MM.1S (cell line): ENCODE data around the gene SCGB1C2.

Experiments
- DNase-seq: peaks from one replicate; pipeline ENCODE4 v3.0.0-alpha.2; 2015
- H2AFZ ChIP-seq: fragments of 300-600 bp; sonication (generic); 2 replicates; pipeline ENCODE4 v1.6.0; 2016; ENCODE audit warnings: antibody characterized with exemption, low read length
- H3F3A ChIP-seq: fragments of 300-600 bp; sonication (generic); 2 replicates; pipeline ENCODE4 v1.6.1; 2016; ENCODE audit warnings: mild to moderate bottlenecking, antibody characterized with exemption, low read length, moderate library complexity, mixed read lengths; ENCODE audit not compliant: insufficient read depth
- H3K27ac ChIP-seq: fragments of 300-600 bp; sonication (generic); 2 replicates; pipeline ENCODE4 v1.5.1; 2016; ENCODE audit warnings: mild to moderate bottlenecking, low read length
- H3K27me3 ChIP-seq: fragments of 300-600 bp; sonication (generic); replicated peaks from 2 replicates; pipeline ENCODE4 v1.6.0; 2016; ENCODE audit warnings: low read length; ENCODE audit not compliant: insufficient read depth
- H3K36me3 ChIP-seq: fragments of 300-600 bp; sonication (generic); replicated peaks from 2 replicates; pipeline ENCODE4 v1.6.1; 2016; ENCODE audit warnings: mild to moderate bottlenecking, low read length, mixed read lengths; ENCODE audit not compliant: insufficient read depth
- H3K4me1 ChIP-seq: fragments of 300-600 bp; sonication (generic); 2 replicates; pipeline ENCODE4 v1.6.1; 2016; ENCODE audit warnings: low read length, mixed read lengths
- H3K4me2 ChIP-seq: fragments of 300-600 bp; sonication (generic); 2 replicates; pipeline ENCODE4 v1.6.0; 2016; ENCODE audit warnings: low read depth, low read length
- H3K4me3 ChIP-seq: fragments of 300-600 bp; sonication (generic); 2 replicates; pipeline ENCODE4 v1.5.1; 2016; ENCODE audit warnings: low read length, mixed read lengths
- H3K79me2 ChIP-seq: fragments of 300-600 bp; sonication (generic); 2 replicates; pipeline ENCODE4 v1.6.1; 2016; ENCODE audit warnings: mixed run types, low read length, mixed read lengths
- H3K9ac ChIP-seq: fragments of 300-600 bp; sonication (generic); 2 replicates; pipeline ENCODE4 v1.6.1; 2016; ENCODE audit warnings: low read length, mixed read lengths
- H3K9me2 ChIP-seq: fragments of 300-600 bp; sonication (generic); replicated peaks from 2 replicates; pipeline ENCODE4 v1.6.1; 2016; ENCODE audit warnings: mild to moderate bottlenecking, low read length, mixed read lengths; ENCODE audit not compliant: insufficient read depth
- H3K9me3 ChIP-seq: fragments of 300-600 bp; sonication (generic); replicated peaks from 2 replicates; pipeline ENCODE4 v1.6.1; 2016; ENCODE audit warnings: mild to moderate bottlenecking, low read length, mixed read lengths; ENCODE audit not compliant: insufficient read depth
- H4K20me1 ChIP-seq: fragments of 300-600 bp; sonication (generic); 2 replicates; pipeline ENCODE4 v1.6.1; 2016; ENCODE audit warnings: mild to moderate bottlenecking, low read length, moderate library complexity, mixed read lengths; ENCODE audit not compliant: insufficient read depth
- CTCF ChIP-seq: fragments of 300-600 bp; sonication (generic); IDR thresholded peaks from 2 replicates; pipeline ENCODE4 v1.5.1; 2016; ENCODE audit warnings: antibody characterized with exemption, low read length, mixed read lengths
- EZH2 ChIP-seq: fragments of 300-600 bp; sonication (generic); optimal IDR thresholded peaks from 2 replicates; pipeline ENCODE3; 2017; ENCODE audit warnings: low read depth, mild to moderate bottlenecking, antibody characterized with exemption, low read length, mixed read lengths
- EZH2phosphoT487 ChIP-seq: fragments of 300-600 bp; sonication (generic); IDR thresholded peaks from 2 replicates; pipeline ENCODE4 v1.6.1; 2018; ENCODE audit warnings: antibody characterized with exemption, low read length

The SCGB1C2 gene

GRCh38 chr17:152860-153420 is 15.6 kb downstream of the SCGB1C2 start:
- Histone ChIP-seq H3K27me3 (peaks cover 93% of the 10 kb centered on the region), H3K4me3 (no peak overlapping the region), H3K9me2 (no peaks in the 10 kb centered on the region), H3K4me2 (no peak overlapping the region), H3K9me3 (no peaks in the 10 kb centered on the region), H3K9ac (no peak overlapping the region), H3K4me1 (no peaks in the 10 kb centered on the region), H2AFZ (no peak overlapping the region), H3K79me2 (no peaks in the 10 kb centered on the region), H3K27ac (no peak overlapping the region), H4K20me1 (no peaks in the 10 kb centered on the region), H3F3A (no peaks in the 10 kb centered on the region), H3K36me3 (no peaks in the 10 kb centered on the region)
- no peak for DNase-seq
- TF ChIP-seq EZH2phosphoT487: no peak

- DNase-seq: no peak
- H3K27ac ChIP-seq: no peak overlapping the region
- H3K9me3 ChIP-seq: no peaks in the 10 kb centered on the region
- H3K9ac ChIP-seq: no peak overlapping the region
- no peaks in the 10 kb centered on the region for H4K20me1 ChIP-seq
- no peaks in the 10 kb centered on the region for H3K4me1 ChIP-seq
- H3K9me2 ChIP-seq: no peaks in the 10 kb centered on the region
- H3K4me2 ChIP-seq: no peak overlapping the region
- H3K79me2 ChIP-seq: no peaks in the 10 kb centered on the region
- peaks cover 93% of the 10 kb centered on the region for H3K27me3 ChIP-seq
- no peak overlapping the region for H3K4me3 ChIP-seq
- H3K36me3 ChIP-seq: no peaks in the 10 kb centered on the region
- H3F3A ChIP-seq: no peaks in the 10 kb centered on the region
- no peak overlapping the region for H2AFZ ChIP-seq
- TF ChIP-seq EZH2phosphoT487 (no peak), EZH2 (no peak), CTCF (no peak)
Measured at GRCh38 chr17:153851-154250, 16.5 kb downstream of the SCGB1C2 start.

- H3F3A ChIP-seq: no peaks in the 10 kb centered on the region
- H2AFZ ChIP-seq: no peak overlapping the region
- H3K4me1 ChIP-seq: no peaks in the 10 kb centered on the region
- H3K9ac ChIP-seq: no peak overlapping the region
- H3K9me2 ChIP-seq: no peaks in the 10 kb centered on the region
- TF ChIP-seq CTCF (no peak), EZH2phosphoT487 (no peak), EZH2 (no peak)
- no peaks in the 10 kb centered on the region for H4K20me1 ChIP-seq
- H3K4me3 ChIP-seq: no peak overlapping the region
- H3K9me3 ChIP-seq: no peaks in the 10 kb centered on the region
- H3K27ac ChIP-seq: no peak overlapping the region
- no peaks in the 10 kb centered on the region for H3K79me2 ChIP-seq
- peaks cover 93% of the 10 kb centered on the region for H3K27me3 ChIP-seq
- no peak for DNase-seq
- no peaks in the 10 kb centered on the region for H3K36me3 ChIP-seq
- H3K4me2 ChIP-seq: no peak overlapping the region
Measured at GRCh38 chr17:155576-155975, 18.2 kb downstream of the SCGB1C2 start.

- no peak overlapping the region for H3K4me2 ChIP-seq
- H2AFZ ChIP-seq: no peak overlapping the region
- TF ChIP-seq EZH2: no peak
- no peak for TF ChIP-seq CTCF
- no peak for TF ChIP-seq EZH2phosphoT487
- H3K27ac ChIP-seq: no peak overlapping the region
- H3K9me3 ChIP-seq: no peaks in the 10 kb centered on the region
- DNase-seq: no peak
- H3K9ac ChIP-seq: no peak overlapping the region
- no peaks in the 10 kb centered on the region for H3K4me1 ChIP-seq
- no peaks in the 10 kb centered on the region for H3F3A ChIP-seq
- H4K20me1 ChIP-seq: no peaks in the 10 kb centered on the region
- H3K36me3 ChIP-seq: no peaks in the 10 kb centered on the region
- no peaks in the 10 kb centered on the region for H3K9me2 ChIP-seq
- H3K79me2 ChIP-seq: no peaks in the 10 kb centered on the region
- peaks cover 93% of the 10 kb centered on the region for H3K27me3 ChIP-seq
- H3K4me3 ChIP-seq: no peak overlapping the region
Measured at GRCh38 chr17:156094-156621, 18.8 kb downstream of the SCGB1C2 start.
